Esophagus muscularis mucosa (tissue), 4 donors: ENCODE data around the gene UBE2I. TPM values are rescaled to one million over a fixed set of nuclear protein-coding genes. Genes with fewer than 3 reads are reported as not detected.

Experiments
- DNase-seq: peaks from one replicate; pipeline ENCODE4 v3.0.0-alpha.2; 2017; ENCODE audit errors: extremely low spot score
- H3K27ac ChIP-seq, 4 donors: fragments of 200-600 bp; sonication (generic); replicated peaks in 1 of 4; 1 replicate in 3 of 4; 2 replicates in 1 of 4; pipeline ENCODE4 v1.5.1; 2016 to 2019; ENCODE audit warnings: mild to moderate bottlenecking in 1 of 4
- H3K27me3 ChIP-seq, 4 donors: fragments of 200-600 bp; sonication (generic); one replicate each; pipeline versions ENCODE4 v1.5.1 to v1.6.0; 2016 to 2019
- H3K36me3 ChIP-seq, 4 donors: fragments of 200-600 bp; sonication (generic); one replicate each; pipeline ENCODE4 v1.5.1; 2016 to 2019
- H3K4me1 ChIP-seq, 4 donors: fragments of 200-600 bp; sonication (generic); one replicate each; pipeline ENCODE4 v1.5.1; 2016 to 2019
- H3K4me3 ChIP-seq, 4 donors: fragments of 200-600 bp; sonication (generic); 1 replicate in 2 of 4; 2 replicates in 2 of 4; pipeline ENCODE4 v1.5.1; 2016 to 2019; ENCODE audit warnings: mild to moderate bottlenecking in 4 of 4, moderate library complexity in 1 of 4
- H3K9me3 ChIP-seq, 4 donors: fragments of 200-600 bp; sonication (generic); 1 replicate in 3 of 4; 2 replicates in 1 of 4; pipeline ENCODE4 v1.5.1; 2016 to 2019
- EP300 ChIP-seq: sonication (generic); formaldehyde crosslinking; IDR thresholded peaks from one replicate; pipeline ENCODE4 v1.6.1; 2017; ENCODE audit warnings: antibody characterized with exemption
- POLR2A ChIP-seq: fragments of 450-650 bp; IDR thresholded peaks from one replicate; pipeline ENCODE4 v1.6.1; 2017; ENCODE audit warnings: antibody characterized with exemption, moderate library complexity, mild to moderate bottlenecking, low read depth
- POLR2AphosphoS5 ChIP-seq, 2 donors: sonication (generic); formaldehyde crosslinking; IDR thresholded peaks; one replicate each; pipeline ENCODE4 v1.6.1; 2017; ENCODE audit warnings: antibody characterized with exemption in 2 of 2
- WGBS: methylation state at CpG from one replicate; pipeline ENCODE4 v1.1.5; 2018; 5-methylcytosine and 5-hydroxymethylcytosine counted together
- intact Hi-C: fragments of 100-400 bp; cut with DNase I; formaldehyde crosslinking; loops from one replicate; pipeline ENCODE4 v1.15.1; 2023
- total RNA-seq, 4 donors: library from RNA; depleted of rRNA; stranded (reverse); fragments of >200 nt; gene quantifications; one replicate each; pipeline versions ENCODE4 v1.1.0 to v1.2.1, GENCODE V29; 2016
- TF ChIP-seq, protein P1 (sequence below), 3 experiments: fragments of 200-600 bp in 2 of 3; fragments of 450-650 bp in 1 of 3; sonication (generic) in 2 of 3; IDR thresholded peaks; one replicate each; pipeline ENCODE4 v1.5.1; 2017 to 2019; ENCODE audit warnings: antibody characterized with exemption in 3 of 3, mild to moderate bottlenecking in 2 of 3, moderate library complexity in 1 of 3

The UBE2I gene
- total RNA-seq, 4 donors from 2014 or later = 42.8 to 70.5 (median 63.9) TPM

DNA sequence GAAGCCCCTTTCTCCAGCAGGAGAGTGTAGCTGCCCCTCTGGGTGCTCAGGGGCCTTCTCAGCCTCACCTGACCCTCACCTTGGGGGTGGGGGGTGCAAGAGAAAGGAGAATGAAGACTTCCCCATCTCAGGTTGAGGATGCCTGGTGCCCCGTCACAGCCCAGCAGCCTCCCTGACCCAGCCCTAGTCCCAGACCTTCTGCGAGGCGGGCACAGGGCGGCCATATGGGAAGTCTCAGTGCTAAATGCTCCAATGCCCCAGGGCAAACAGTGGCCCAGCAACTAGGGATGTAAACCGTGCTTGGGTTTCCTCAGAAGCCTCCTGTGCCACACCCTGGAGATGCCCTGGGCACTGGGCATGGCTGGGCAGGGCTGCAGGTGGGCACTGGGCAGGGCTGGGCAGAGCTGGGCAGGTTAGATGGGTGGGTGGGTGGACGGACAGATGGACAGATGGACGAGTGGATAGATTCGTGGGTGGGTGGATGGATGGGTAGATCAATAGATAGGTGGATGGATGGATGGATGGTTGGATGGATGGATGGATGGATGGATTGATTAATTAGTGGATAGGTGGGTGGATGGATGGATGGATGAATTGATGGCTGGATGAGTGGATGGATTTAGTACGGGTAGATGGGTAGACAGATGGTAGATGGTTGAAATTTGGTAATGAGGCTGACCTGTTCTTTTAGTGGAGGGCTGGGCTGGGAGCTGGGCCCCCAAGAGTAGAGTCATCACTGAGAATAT lies 36.8 kb upstream of the UBE2I start:
- peaks cover 0 to 92% (median 0%) of the 10 kb centered on the region in 4 donors for H3K27me3 ChIP-seq
- no peak for DNase-seq

GRCh38 chr16:1273816-1274215 lies 35.6 kb upstream of the UBE2I start:
- intact Hi-C loops = no loop called here
- WGBS = 95% methylated on average over 11 of the region's 15 CpGs

More for the DNA sequence above, 36.8 kb upstream of the UBE2I start:
- intact Hi-C loops = no loop called here
- TF ChIP-seq EP300 (no peak), POLR2A (no peak), POLR2AphosphoS5 (IDR thresholded peaks at IDR 0.05) (no peak)
- TF ChIP-seq, protein P1, sequence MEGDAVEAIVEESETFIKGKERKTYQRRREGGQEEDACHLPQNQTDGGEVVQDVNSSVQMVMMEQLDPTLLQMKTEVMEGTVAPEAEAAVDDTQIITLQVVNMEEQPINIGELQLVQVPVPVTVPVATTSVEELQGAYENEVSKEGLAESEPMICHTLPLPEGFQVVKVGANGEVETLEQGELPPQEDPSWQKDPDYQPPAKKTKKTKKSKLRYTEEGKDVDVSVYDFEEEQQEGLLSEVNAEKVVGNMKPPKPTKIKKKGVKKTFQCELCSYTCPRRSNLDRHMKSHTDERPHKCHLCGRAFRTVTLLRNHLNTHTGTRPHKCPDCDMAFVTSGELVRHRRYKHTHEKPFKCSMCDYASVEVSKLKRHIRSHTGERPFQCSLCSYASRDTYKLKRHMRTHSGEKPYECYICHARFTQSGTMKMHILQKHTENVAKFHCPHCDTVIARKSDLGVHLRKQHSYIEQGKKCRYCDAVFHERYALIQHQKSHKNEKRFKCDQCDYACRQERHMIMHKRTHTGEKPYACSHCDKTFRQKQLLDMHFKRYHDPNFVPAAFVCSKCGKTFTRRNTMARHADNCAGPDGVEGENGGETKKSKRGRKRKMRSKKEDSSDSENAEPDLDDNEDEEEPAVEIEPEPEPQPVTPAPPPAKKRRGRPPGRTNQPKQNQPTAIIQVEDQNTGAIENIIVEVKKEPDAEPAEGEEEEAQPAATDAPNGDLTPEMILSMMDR (IDR thresholded peaks at IDR 0.05) = no peak
- Histone ChIP-seq H3K9me3 (no peaks in the 10 kb centered on the region), H3K36me3 (no peaks in the 10 kb centered on the region), H3K4me1 (peaks cover 0 to 10% (median 9%) of the 10 kb centered on the region in 4 donors), H3K4me3 (no peak overlapping the region), H3K27ac (no peak overlapping the region)
- WGBS = 74% methylated on average over 9 of the region's 9 CpGs

DNA sequence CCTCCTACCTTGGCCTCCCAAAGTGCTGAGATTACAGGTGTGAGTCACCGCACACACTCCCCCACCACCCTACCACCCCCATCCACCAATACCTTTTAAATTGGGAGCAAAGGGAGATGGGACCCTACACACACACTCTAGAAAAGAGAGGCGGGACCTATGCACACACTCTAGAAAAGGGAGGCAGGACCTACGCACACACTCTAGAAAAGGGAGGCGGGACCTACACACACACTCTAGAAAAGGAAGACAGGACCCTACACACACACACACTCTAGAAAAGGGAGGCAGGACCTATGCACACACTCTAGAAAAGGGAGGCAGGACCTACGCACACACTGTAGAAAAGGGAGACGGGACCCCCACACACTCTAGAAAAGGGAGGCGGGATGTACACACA lies 34.7 kb upstream of the UBE2I start:
- WGBS = 92% methylated on average over 7 of the region's 7 CpGs

More at GRCh38 chr16:1273816-1274215, 35.6 kb upstream of the UBE2I start:
- Histone ChIP-seq H3K27ac (no peak overlapping the region), H3K27me3 (peaks cover 0 to 96% (median 2%) of the 10 kb centered on the region in 4 donors), H3K4me1 (peaks cover 0 to 10% (median 9%) of the 10 kb centered on the region in 4 donors), H3K9me3 (no peaks in the 10 kb centered on the region), H3K4me3 (no peak overlapping the region), H3K36me3 (no peaks in the 10 kb centered on the region)
- TF ChIP-seq POLR2A (no peak), EP300 (no peak), POLR2AphosphoS5 (IDR thresholded peaks at IDR 0.05) (no peak)
- TF ChIP-seq, protein P1 (IDR thresholded peaks at IDR 0.05) = no peak
- DNase-seq = no peak

GRCh38 chr16:1275791-1276579 lies 33.5 kb upstream of the UBE2I start:
- WGBS = 63% methylated on average over 18 of the region's 30 CpGs
- peaks cover 0 to 93% (median 2%) of the 10 kb centered on the region in 4 donors for H3K27me3 ChIP-seq
- no peak for DNase-seq

More for the DNA sequence above, 34.7 kb upstream of the UBE2I start:
- Histone ChIP-seq H3K27me3 (peaks cover 0 to 99% (median 2%) of the 10 kb centered on the region in 4 donors), H3K4me1 (peaks cover 0 to 10% (median 9%) of the 10 kb centered on the region in 4 donors), H3K36me3 (no peaks in the 10 kb centered on the region), H3K27ac (no peak overlapping the region), H3K4me3 (no peak overlapping the region), H3K9me3 (no peaks in the 10 kb centered on the region)
- TF ChIP-seq POLR2AphosphoS5 (IDR thresholded peaks at IDR 0.05) (no peak), POLR2A (no peak), EP300 (no peak)
- TF ChIP-seq, protein P1 (IDR thresholded peaks at IDR 0.05) = no peak
- DNase-seq = no peak
- intact Hi-C loops = no loop called here

More at GRCh38 chr16:1275791-1276579, 33.5 kb upstream of the UBE2I start:
- Histone ChIP-seq H3K9me3 (no peaks in the 10 kb centered on the region), H3K27ac (no peak overlapping the region), H3K36me3 (no peaks in the 10 kb centered on the region), H3K4me1 (peaks cover 0 to 10% (median 9%) of the 10 kb centered on the region in 4 donors), H3K4me3 (no peak overlapping the region)
- TF ChIP-seq POLR2AphosphoS5 (IDR thresholded peaks at IDR 0.05) (no peak), POLR2A (no peak), EP300 (no peak)
- TF ChIP-seq, protein P1 (IDR thresholded peaks at IDR 0.05) = no peak
- intact Hi-C loops = no loop called here
